Upper lobe of left lung (tissue), 4 donors: ENCODE measurements around the gene UGDH.

Experiments
- CTCF ChIP-seq, 6 experiments: fragments of 450-650 bp in 4 of 6; fragments of 200-600 bp in 2 of 6; sonication (generic) in 2 of 6; IDR thresholded peaks; one replicate each; pipeline ENCODE4 v1.5.1; 2016 to 2019; ENCODE audit warnings: antibody characterized with exemption in 6 of 6
- POLR2A ChIP-seq, 4 donors: fragments of 450-650 bp; IDR thresholded peaks; one replicate each; pipeline ENCODE4 v1.5.1; 2016 to 2017; ENCODE audit warnings: antibody characterized with exemption in 4 of 4, mild to moderate bottlenecking in 2 of 4

- TF ChIP-seq CTCF (IDR thresholded peaks at IDR 0.05) (no peak), POLR2A (IDR thresholded peaks at IDR 0.05) (no peak)
These were observed 1.2 kb downstream of the UGDH start for GRCh38 chr4:39525822-39526690.
